Stimulated activated naive CD8-positive, alpha-beta T cell treated with anti-CD3 and anti-CD28 coated beads, Interleukin-15, Interleukin-2, amounts not matched to agents 100 U/mL and 50 U/mL, for 24 hours (primary cell): ENCODE results near the gene RAX.

ENCODE experiments used
- ATAC-seq: fragments of 150-1000 bp; cut with Tn5 transposase; one replicate; pipeline ENCODE4 v1.10.0; 2021
- DNase-seq: peaks from one replicate; pipeline ENCODE4 v3.0.0; 2021

Gene RAX

GRCh38 chr18:59246796-59247195, 26.5 kb downstream of the RAX start:
- DNase-seq (no peak), ATAC-seq (no peak)

DNA sequence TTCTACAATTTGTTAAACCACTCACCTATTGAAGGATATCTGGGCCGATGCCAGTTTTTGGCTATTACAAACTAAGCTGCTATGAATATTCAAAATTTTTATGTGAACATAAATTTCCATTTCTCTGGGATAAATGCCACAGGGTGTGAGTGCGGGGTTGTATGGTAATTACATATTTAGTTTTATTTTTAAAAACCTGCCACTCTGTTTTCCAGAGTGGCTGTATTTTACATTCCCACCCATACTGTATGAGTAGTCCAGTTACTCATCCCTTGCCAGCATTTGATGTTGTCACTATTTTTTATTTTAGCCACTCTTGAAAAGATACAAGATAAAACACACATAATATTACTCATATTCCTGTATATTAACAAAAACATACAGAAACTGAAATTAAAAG, 30.3 kb downstream of the RAX start:
- DNase-seq (no peak), ATAC-seq (no peak)

DNA sequence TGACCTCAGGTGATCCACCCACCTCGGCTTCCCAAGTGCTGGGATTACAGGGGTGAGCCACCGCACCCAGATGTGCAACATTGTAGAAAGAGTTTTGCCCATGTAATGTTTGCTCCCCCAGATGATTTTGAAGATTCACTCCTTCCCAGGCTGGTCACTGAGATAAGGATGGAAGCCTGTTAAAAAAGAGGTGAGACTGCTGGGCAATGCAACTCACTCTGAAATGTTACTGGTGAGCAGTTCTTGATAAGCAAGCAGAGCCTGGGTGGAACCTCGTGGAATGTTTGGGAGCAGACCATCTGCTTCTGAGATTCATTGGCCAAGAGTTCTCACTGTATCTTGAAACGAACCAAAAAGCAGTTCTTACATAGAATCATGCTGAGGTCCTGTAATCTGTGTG, 33.6 kb downstream of the RAX start:
- ATAC-seq (no peak), DNase-seq (no peak)

DNA sequence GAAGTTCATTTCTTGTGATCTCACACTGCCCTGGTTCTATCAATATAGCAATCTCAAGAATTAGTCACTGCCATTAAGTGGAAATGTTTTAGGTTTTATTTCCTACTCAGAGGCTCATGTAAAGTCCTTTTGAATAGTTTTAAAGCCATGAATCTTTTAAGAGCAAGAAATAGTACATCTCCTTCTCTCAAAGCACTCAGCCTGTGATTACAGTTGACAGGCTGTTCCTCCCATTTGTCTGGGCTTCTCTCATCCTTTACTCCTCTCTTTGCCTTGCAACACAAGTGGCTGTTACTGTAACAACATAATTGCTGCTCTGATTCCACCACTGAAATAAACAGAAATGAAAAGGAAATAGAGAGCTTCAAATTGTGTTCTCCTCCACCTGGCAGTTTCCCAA, 34.9 kb downstream of the RAX start:
- ATAC-seq (no peak), DNase-seq (no peak)

DNA sequence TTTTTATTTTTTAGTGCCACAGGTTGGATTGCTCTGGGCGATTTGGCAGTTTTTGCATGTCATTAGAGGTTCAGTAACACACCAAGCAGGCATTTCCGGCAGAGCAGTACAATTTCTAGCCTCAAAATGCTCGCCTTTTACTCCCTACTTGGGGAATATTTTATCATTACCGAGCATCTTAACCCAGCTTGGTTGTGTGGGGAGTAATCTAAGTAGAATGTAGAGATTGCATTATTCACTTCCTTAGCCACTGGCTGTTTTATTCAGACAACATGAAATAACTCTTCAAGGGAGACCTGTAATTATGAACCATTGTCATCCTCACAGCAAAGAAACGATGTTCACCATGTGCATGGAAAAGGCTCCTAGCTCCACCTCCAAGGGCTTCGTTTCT, 40.2 kb downstream of the RAX start:
- no peak for DNase-seq
- ATAC-seq = no peak

- no peak for ATAC-seq
Measured at GRCh38 chr18:59232309-59233016, 40.8 kb downstream of the RAX start.

GRCh38 chr18:59231877-59232276, 41.4 kb downstream of the RAX start:
- no peak for DNase-seq
- no peak for ATAC-seq

More at GRCh38 chr18:59232309-59233016, 40.8 kb downstream of the RAX start:
- no peak for DNase-seq

- DNase-seq (no peak), ATAC-seq (no peak)
Measured at GRCh38 chr18:59231114-59231513, 42.1 kb downstream of the RAX start.

DNA sequence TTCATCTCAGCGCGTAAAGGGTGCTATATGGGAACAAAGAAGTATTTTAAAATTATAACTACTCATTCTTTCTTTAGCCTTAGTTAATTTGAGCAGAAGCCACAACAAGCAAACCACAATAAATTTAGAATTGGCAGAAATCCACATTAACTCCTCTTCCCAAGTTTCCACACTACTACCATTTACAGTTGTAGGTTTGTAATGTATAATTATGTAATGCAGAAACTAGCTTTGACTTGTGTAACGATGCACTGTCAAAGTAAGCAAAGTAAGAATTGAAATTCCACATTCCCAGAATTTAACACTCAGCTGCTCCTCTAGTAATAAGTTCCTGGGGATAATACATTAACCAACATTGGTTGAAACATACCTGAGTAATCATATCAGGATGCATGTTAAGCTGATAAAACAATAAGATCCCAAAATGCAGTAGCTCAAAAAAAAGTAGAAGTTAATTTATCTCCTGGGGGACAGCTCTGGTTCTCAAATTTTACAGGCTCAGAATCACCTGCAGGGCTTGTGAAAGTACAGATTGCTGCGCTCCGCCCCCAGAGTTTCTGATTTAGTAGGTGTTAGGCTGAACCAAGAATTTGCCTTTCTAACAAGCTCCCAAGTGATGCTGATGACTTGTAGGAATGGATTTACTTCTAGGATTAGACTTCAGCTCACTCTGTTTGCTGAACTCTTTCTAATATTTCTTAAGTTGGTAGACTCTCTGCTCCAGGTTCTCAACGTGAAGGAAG, 43.4 kb downstream of the RAX start:
- ATAC-seq (no peak), DNase-seq (no peak)

- ATAC-seq (no peak), DNase-seq (no peak)
Measured at GRCh38 chr18:59229191-59229590, 44.1 kb downstream of the RAX start.

DNA sequence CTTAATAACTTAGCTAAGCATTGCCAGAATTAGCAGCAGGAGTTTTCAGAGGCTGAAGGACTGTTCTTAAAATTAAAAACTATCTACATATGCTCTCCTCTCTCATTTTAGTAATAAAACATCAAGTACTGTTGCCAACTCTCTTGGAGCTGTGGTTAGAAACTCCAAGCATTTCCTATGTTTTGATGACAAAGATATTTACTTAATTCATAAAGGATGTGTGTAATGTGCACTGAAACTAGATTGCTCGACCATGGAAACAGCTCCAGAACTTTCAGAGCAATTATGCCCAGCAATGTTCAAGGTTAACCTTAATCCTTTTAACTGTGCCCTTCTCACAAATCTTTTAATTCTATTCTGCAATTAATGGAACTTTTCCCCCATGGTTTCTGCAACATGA, 44.9 kb downstream of the RAX start:
- ATAC-seq = no peak

GRCh38 chr18:59222341-59222740, 50.9 kb downstream of the RAX start:
- ATAC-seq (no peak), DNase-seq (no peak)

More for the DNA sequence above, 44.9 kb downstream of the RAX start:
- no peak for DNase-seq

DNA sequence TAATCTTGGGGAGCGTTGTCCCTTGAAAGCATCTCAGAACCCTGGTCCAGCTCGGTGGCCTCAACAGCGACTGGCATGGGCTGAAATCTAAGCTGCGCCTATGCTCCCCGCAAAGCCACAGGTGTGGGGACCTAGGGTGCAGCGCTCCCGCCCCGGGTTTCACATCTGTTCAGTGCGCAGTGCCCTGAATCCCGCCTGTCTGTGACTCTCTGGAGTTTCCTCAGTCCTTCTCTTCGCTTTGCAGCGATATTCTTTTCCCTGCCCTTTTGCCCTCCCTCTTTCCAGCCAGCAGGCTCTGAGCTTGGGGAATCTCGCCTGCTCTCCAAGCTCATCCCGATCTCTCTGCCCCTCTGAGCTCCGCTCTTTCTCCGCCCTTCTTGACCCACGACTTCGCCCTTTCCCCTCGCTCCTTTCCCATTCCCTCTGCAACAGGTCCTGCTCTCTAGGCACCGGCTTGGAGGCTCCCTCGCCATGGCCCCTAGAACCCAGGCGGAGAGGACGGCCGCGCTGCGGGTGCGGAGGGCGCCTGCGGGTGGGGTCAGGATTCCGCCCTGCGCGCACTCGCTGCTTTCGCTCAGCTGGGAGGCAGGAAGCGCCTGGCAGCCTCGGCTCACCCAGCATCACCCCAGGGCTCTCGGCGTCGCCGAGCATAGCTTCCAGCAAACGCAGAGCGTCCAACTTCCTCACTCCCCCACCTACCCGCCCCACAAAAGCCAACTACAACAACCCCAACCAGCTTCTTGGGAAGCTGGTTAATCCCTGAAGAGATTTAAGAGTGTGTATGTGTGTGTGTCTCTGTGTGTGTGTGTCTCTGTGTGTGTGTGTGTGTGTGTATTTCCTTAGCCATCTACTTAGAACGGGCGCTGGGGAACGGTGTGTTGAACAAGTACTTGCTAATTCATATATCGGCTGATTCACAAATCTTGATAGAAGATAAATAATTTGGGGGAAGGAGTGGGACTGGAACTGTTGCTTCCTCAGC, 52.2 kb downstream of the RAX start:
- ATAC-seq (no peak), DNase-seq (no peak)

DNA sequence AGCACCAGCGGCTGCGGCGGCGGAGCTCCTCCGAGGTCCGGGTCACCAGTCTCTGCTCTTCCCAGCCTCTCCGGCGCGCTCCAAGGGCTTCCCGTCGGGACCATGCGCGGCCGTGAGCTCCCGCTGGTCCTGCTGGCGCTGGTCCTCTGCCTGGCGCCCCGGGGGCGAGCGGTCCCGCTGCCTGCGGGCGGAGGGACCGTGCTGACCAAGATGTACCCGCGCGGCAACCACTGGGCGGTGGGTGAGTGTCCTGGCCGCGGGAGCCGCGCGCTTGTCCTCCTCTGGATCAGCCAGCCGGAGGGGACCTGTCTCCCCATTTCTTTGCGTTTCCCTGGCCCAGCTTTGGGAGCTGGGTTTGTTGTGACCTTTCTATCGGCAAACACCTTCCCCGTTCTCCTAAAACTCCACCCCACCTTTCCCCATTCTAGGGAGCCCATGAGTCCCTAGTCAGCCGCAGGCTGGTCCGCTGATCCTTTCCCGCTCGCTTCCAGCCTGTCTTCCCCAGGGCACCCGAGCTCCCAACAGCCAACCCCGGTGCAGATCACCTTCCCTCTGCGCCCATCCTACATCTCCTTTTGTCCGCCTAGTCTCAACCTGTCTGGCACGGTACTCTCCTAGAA, 53.0 kb downstream of the RAX start:
- no peak for ATAC-seq
- DNase-seq = no peak

GRCh38 chr18:59219672-59220163, 53.5 kb downstream of the RAX start, which contains the start of gene GRP:
GRP (plus strand) TSS chr18:59220158; CDS start chr18:59220266, 108 bp downstream.
- no peak for ATAC-seq
- DNase-seq = no peak

GRCh38 chr18:59218018-59218417, 55.2 kb downstream of the RAX start:
- ATAC-seq = no peak
- no peak for DNase-seq
